ENCODE results near the gene SLC25A43.
"Not testable (repeated sequence)": the region's sequence is repeated elsewhere in the genome, so short reads cannot be mapped to it uniquely, and the experiment has no call there.

The SLC25A43 gene

DNA sequence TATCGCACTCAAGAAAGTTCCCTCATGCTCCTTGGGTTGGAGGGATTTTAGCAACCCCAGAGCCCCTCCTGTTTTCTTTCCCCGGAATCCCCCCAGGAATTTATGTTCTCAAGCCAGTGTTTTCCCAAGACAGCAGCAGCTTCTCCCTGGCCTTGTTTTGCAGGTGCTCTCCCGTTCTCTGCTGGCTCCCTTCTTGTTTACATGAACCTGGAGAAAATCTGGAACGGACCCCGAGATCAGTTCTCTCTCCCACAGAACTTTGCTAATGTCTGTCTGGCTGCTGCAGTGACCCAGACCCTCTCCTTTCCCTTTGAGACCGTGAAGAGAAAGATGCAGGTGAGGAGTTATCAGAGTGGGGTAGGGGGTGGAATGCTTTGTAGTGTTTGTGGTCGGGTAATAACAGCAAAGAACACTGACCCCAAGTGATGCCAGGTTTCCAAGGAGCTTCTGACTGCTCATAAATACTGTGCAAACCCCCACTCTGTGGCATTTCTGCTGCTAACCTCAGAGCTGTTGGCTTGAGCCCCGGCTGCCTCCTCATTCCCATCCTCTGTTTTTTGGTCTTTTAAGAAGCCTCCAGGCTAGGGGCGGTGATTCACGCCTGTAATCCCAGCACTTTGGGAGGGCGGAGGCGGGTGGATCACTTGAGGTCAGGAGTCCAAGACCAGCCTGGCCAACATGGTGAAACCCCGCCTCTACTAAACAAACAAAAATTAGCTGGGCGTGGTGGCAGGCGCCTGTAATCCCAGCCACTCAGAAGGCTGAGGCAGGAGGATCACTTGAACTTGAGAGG lies 11.1 kb downstream of the SLC25A43 start:
- no peak for DNase-seq

DNA sequence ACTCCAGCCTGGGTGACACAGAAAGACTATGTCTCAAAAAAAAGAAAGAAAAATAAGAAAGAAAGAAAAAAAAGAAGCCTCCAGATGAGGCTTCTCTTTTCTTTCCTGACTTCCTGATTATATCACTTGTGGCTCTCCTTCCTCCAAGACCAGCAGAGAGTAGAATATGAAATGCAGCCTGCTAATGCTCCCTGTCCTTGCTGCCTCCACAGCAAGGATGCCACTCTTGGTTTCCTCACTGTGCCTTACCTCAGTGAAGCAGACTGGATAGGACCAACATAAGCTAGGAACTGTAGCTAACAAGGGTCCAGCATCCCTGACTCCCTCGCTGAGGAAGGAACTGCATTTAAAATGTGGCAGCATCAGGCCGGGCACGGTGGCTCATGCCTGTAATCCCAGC lies 11.7 kb downstream of the SLC25A43 start:
- DNase-seq = no peak

DNA sequence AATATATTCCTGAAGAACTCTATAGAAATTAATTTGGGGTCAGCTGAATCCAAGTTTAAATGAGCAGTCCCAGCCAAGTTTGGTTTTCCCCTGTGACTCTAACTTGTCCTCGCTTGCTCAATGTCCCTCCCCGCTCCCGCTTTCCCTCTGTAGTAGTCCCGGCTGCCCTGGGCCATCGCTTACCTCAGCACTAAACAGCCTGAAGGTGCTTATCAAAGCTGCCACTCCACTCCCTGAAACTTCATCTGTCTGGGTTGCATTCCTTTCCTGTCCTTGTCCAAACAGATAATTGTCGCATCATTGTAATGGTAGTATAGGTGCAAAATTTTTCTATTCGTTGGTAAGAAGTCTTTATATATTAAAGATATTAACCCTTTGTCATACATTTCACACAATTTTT lies 12.8 kb downstream of the SLC25A43 start:
- DNase-seq = no peak

DNA sequence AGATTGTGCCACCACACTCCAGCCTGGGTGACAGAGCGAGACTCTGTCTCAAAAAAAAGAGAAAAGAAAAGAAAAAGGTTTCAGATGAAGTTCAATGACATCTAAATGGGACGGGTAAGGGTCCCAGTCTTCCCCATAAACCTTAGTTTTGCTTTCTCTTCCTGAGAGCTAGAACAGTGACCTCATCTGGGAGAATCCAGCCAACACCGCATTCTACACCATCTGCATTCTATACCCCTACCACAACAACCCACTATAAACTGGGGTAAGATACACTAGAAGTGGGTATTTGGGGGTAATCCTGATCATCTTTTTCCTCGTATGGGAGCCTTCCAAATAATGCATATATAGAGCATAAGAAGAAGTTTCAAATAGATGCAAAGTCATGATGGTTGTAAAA lies 18.2 kb downstream of the SLC25A43 start:
- DNase-seq = no peak

DNA sequence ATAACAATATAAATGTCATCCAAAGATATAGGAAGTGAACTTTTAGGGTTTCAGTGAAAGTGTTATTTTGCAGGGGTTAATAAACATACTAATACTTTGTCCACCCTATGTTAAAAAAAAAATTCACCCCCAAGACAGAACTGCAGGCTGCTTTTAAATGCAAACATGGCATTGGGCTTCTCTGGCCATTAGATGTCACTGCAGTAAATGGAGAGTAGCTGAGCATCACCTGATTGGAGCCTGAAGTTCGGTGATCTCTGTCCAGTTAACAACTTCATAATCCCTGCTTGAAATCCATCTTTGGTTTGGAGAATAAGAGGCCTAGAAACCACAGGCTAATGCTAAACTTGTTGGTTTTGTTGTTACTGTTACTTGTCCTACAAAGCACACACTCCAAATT lies 18.7 kb downstream of the SLC25A43 start:
- no peak for DNase-seq

DNA sequence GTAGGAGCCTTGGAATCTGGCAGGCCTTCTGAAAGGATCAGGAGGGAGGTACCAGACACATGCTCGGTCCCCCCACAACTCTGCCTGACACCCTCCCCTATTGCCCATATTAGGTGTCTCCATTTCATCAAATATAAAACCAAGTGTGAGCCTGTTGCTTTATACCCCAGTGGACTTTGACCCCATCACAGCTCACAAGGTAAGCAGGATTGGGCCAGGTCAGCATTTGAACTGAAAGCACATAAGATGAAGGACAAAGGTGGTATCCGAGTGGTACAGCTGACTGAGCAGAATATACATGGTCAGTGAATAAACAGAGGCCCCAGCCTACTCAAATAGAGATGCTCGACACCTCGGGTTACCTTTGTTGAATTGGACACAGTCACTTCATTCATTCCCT lies 20.0 kb downstream of the SLC25A43 start:
- DNase-seq = no peak

DNA sequence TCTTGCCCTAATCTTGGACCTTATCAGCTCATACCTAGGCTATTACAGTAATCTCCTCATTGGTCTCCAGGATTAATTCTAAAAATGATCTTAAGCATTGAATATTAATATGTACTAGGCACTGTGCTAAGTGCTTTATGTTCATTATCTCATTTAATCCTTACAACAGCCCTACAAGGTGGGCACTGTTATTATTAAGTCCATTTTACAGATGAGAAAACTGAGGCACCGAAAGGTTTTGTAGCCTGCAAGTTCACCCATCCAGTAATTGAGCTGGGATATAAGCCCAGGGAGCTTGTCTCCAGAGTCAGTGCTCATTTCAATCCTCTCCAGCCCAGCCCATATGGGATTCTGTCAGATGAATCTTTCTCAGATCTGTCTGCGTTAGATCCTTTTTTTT lies 20.8 kb downstream of the SLC25A43 start:
- no peak for DNase-seq

DNA sequence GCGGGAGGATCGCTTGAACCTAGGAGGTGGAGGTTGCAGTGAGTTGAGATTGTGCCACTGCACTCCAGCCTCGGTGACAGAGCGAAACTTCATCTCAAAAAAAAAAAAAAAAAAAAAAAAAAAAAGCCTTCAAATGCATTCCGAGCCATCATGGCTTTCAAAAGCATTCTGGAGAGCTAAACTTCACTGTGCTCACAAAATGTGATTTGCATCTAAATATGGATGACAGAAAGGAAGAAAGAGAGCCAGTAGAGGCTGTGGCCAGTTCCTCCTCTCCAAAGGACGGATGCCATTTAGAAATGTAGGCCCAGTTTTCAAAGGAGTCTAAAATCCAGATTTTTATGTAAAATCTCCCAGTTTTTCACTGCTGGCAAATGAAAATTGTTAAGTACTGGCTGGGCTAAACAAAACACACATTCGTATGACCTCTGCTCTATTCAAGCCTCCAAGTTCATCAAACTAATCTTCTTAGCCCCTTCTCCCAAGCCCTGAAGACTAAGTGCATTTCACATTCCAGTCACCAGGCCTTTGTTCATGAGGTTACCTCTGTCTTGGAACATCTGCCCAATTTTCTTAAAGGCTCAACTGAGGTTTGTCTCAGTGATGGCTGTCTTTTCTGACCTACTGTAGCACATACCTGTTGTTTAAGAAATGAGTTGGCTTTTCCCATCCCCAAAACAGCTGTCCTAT lies 22.0 kb downstream of the SLC25A43 start:
- no peak for DNase-seq

DNA sequence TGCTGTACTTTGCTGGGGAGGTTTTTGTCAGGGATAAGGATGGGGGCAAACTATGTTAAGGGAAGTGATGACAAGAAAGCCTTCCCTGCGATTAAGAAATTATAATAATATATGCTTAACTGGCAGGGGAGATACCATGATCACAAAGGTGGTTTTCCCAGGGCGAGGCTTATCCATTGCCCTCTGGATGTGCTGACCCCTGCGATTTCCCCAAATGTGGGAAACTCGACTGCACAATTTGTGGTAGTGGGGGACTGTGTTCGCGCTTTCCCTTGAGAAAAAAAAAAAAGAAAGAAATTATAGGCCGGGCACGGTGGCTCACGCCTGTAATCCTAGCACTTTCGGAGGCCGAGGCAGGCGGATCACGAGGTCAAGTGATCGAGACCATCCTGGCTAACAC lies 24.5 kb downstream of the SLC25A43 start:
- no peak for DNase-seq

DNA sequence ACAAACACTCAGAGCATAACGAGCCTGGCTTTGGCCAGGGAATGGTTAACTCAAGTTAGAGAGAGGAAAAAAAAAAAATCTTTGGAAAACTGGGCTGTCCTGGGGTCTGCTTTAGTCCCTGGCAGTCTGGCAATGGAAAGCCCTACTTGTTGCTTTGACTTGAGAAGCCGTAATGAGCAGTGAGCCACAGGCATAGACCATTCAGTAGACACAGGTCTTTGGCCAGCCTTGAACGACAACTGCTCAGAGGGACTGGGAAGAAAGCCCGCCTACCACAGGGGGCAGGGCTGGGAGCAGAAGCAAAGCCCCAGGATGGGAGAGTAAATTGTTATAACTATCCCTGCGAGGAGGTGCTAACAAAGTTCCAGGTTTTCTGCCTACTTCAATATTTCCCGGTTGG lies 25.9 kb downstream of the SLC25A43 start:
- no peak for DNase-seq

DNA sequence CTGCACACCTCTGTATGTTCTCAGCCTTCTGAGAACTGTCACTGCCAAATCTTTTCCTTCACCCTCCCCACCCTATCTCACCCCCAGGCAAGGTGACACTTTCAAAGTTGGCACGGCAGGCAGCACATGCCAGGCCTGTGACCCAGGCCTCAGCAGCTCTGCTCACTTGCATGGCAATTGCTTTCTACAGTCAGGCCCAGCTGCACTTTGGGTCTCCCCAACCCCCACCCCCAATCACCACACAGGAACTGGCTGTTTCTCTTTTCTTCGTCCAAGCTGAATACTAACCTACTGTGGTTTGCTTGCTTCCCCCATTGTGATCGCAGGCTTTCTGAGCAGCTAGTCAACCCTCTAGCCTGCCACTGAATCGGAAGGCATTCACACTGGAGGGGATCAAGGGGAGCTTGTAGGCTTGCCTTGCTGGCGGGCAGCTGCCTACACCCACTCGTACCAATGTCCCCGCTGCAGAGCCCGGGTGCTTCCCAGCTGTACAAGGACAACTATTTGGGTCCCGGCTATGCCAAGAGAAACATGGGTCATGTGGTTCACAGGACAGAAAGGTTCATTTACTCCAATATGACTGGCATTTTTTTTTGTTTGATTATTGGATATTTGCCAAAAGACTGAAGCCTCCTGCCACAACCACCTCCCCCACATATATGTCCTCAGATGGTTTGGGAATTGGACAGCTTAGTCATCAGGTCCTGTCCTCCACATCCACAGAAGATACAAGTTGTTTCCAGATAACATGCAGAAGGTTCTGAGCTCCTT lies 28.1 kb downstream of the SLC25A43 start:
- no peak for DNase-seq

DNA sequence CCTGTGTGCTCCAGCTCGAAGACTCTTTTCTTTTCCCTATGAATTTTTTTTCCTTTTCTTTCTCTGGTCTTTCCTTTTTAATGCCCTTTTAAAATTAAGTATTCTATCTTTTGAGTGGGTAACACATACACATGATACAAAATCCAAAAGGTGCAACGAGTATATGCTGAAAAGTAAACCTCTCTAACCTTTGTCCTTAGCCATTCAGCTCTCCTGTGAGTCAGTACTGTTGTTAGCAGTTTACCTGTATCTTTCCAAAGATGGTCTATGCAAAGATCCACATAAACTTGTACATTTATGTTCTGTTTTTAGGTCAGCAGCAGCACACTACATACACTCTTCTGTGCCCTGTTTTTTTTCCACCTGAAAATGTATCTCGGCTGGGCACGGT lies 28.7 kb downstream of the SLC25A43 start:
- no peak for DNase-seq

DNA sequence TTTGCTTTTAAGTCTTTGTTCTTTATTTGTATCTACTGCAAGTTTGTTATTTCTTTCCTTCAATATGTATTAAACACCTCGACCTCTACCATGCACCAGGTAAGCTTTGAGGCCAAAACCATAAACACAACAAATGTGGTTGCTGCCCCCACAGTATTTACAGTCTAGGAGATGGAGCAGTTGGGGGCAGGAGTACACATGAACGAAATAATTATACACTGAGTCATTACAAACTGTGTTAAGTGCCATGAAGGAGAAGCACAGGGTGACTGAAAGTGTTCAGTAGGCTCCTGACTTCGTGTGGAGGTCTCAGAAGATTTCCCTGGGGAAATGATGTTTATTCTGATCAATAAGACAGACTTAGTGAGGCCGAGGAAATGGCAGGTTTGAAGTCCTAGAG lies 30.3 kb downstream of the SLC25A43 start:
- DNase-seq = no peak

DNA sequence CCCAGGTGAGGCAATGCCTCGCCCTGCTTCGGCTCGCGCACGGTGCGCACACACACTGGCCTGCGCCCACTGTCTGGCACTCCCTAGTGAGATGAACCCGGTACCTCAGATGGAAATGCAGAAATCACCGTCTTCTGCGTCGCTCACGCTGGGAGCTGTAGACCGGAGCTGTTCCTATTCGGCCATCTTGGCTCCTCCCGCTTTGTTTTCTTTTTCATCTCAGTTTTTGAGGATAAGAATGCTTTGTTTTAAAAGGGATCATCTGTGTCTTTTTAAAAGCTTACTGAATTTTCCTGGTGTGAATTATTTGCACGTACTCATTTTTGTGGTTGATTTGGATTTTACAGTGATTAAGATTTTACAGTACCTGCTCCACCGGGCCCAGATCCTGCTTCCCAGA lies 42.2 kb downstream of the SLC25A43 start:
- DNase-seq = not testable (repeated sequence)

DNA sequence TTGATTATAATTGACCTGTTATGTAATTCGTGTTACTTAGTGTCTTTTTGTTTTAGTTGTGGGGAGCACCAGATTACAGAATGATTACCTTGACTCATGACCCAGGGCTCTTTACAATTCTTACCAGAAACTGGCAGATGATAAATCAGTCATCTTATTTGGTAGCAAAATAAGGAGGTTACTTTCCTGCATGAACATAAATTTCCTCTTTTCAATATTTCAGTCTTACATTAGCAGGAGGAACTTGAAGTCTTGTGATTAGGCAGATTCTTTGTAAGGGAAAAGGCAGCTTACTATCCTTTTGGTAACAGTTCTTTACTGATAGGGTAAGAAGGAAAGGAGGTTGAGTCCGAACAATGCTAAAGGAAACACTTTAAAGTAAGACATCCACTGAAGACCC lies 43.1 kb downstream of the SLC25A43 start:
- no peak for DNase-seq

DNA sequence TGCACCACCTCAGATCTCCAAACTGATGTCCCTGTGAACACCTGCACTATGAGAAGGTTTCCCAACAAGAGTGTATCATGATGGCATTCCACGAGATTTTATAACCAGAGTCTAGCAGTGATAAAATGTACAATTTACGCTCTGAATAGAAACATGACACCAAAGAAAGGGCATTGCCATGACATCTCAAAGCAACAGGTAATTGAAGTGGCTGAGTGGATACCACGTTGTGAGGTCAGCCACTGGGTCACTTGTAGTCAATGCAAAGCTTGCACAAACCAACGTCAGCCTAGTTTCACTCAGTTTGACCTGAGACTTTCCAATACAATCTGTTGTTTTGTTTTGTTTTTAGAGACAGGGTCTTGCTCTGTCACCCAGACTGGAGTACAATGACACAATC lies 54.1 kb downstream of the SLC25A43 start:
- DNase-seq = no peak

DNA sequence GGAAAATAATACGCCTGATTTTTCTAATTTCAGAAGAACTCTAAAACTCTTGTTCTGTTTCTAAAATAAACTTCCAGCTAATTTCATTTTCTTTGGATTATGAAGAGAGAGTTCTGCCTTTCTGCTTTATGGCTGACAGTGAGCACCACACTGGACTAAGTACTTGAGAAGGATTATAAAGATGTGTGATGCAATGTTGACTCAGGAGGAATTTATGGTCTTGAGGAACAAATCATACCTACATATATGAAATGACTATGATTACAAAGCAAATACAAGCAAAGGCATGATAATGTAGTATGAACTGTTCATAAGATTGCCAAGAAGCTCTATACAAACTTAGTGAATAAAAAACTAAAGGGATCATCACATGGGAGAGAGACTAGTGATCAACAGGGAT lies 56.1 kb downstream of the SLC25A43 start:
- DNase-seq = no peak

DNA sequence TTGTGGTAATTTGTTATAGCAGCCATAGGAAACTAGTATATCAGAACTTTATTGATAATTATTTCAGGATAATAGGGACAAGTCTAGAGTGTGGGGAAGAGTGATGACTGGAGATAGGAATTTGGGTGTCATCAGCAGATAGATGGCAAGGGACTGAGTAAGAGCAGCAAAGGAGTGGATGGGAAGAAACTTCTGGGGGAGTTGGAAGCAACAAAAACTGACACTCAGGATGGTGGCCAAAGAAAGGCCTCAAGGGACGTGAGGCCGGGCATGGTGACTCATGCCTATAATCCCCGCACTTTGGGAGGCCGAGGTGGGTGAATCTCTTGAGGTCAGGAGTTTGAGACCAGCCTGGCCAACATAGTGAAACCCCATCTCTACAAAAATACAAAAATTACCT lies 60.0 kb downstream of the SLC25A43 start:
- DNase-seq = no peak

DNA sequence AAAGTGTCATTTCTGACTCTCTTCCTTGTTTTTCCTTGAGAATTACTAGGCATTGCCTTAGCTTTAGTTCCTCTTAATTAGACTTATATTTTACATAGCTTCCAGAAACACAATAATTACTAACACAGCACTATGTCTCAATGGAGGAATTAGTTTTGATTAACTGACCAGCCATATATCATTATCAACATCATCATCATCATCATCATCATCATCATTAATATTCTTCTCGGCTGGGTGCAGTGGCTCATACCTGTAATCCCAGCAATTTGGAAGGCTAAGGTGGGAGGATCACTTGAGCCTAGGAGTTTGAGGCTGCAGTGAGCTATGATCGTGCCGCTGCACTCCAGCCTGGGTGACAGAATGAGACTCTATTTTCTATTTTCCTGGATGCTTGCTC lies 66.4 kb downstream of the SLC25A43 start:
- DNase-seq = no peak

DNA sequence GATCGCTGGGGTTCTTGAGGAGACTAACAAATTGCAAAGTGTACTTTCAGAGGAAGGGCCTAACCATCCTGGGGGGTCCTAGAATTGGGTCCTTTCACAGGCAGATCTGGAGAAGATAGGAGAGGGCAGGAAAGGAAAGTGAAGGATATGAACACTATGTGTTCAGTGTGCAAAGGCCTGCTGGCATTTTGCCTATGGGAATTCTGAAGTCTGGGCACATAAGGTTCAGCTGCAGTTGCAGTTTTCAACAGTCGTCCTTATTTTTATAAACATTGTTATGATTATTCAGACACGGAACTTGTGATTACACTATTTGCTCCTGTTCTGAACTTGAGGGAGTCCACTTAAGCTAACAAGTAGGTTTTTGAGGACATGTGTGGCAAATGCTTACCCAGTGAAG lies 67.8 kb downstream of the SLC25A43 start:
- no peak for DNase-seq

DNA sequence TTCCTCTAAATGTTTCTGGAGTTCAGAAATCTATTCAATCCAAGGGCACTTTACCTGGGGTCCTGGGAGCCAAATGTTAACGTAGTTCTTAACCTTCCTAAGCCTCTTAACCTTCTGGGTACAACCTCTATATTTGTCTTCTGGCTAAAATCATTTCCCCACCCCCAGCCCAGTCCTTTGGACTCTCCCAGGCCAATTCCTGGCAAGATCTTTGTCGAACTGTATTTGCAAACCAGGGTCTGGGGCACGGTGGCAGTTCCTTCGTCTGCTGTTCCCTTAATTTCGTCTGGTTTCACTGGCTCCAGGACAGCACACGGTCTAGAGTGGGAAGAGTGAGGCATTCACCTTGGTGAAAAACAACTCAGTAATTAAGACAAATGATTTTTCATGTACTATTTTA lies 68.3 kb downstream of the SLC25A43 start:
- DNase-seq = no peak

DNA sequence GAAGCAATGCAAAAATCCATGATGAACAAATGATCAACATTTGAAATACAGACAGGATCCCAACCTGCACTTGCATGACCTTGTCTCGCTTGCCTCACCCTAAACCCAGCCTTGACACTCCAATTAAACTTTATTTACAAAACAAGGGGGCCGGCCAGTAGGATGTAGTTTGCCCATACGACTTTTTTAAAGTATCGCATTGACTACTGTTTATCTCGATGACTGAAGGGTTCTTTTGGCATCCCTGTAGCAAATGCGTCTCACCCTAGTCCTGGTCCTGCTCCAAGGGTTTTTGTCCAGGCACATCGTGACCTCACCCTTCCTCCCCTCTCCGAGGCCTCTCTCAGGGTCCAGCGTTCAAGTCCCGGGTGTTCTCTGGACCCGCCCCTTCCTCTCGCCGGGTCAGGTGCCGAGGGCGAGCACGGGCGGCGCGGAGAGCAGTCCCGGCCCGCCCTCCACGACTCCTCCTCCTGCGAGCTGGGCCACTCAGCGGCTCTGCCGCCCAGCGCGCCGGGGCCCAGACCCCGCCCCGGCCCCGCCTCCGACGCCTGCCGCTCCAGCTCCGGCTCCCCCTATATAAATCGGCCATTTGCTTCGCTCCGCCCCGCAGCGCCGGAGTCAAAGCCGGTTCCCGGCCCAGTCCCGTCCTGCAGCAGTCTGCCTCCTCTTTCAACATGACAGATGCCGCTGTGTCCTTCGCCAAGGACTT lies 68.9 kb downstream of the SLC25A43 start, which contains the start of gene SLC25A5:
TSS of gene SLC25A5 (plus strand) at position 603 of the 709 bp plus-strand sequence. CDS start at position 675, 72 bp downstream.
- peak; percentile 83 for DNase-seq

Data from activated T-cell treated with anti-CD3 and anti-CD28 coated beads, Interleukin-2, amount 50 U/mL, for 1 hour (primary cell).